ENCODE data around the gene BSND.

BSND gene

DNA sequence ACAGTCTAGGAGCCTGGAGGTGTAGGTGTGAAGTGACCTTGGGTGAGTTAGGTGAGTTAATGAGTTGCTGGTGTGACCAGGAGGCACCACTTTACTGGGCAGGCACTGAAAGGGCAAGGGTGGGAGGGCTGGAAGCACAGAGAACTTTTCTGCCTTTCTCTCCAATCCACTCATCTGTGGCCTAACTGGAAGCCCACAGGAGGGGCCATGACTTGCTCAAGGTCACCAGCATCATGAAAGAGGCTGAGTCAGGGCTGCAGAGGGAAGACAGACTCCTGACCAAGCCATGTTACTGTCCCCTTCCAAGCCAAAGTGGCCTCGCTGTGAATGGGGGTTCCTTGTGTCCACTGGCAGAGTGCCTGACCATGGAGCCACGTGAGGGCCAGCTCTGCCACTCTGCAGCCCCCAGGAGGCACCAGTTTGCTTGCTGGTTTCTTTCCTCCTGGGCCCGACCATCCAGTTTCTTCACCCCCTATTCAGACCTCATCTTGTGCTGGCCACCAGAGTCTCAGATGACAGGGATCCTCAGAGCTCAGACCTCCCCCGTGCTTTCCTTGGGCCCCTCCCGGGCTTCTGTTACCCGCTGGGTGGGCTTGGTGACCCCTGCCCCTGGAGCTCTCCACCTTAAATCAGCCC is 4.3 kb upstream of the BSND start:
- DNase-seq, result no peak

DNA sequence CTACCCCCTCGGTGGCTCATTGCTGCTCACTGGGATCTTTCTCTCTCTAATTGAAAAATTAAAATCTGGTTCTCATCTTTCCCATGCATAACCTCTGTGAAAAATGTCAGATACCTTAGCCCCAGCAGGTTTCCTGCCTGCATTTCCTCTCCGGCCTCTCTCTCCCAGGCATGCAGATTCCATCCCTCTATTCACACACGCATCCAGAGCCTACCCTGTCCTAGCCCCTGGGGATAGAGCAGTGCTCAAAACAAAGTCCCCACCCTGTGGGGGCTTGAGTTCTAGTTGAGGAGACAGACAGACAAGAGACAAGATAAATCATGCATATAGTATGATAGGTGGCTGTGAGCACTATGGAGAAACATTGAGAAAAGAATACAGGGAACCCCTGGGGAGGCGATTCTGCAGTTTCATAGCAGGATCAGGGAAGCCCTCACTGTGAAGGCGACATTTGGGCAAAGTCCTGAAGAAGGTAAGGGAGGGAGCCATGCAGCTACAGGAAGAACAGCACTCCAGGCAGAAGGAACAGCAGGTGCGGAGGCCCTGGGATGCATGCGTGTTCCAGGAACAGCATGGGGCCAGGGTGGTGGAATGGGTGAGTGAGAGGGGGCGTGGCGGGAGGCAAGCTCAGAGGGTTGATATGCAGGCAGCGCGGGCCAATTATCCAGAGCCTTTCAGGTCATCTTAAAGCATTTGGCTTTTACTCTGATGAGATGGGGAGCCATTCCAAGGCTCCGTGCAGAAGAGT is 3.5 kb upstream of the BSND start:
- DNase-seq, result no peak

DNA sequence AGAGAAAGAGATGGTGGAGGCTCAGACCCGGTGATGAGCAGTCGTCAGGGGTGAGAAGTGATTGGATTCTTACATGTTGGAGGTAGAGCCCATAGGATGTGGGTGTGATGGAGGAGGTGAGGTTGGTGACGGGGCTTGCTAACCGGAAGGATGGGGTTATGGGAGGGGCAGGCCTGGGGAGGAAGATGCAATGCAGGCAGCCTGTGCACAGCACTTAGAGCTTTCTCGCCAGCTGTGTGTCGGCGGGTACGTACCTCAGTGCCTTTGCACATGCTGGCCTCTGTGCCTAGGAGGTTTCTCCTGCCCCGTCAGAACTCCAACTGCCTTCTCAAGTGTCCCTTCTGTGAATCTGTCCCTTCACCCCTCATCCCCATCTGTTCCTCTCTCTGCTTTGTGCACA is 2.9 kb upstream of the BSND start:
- no peak for DNase-seq

DNA sequence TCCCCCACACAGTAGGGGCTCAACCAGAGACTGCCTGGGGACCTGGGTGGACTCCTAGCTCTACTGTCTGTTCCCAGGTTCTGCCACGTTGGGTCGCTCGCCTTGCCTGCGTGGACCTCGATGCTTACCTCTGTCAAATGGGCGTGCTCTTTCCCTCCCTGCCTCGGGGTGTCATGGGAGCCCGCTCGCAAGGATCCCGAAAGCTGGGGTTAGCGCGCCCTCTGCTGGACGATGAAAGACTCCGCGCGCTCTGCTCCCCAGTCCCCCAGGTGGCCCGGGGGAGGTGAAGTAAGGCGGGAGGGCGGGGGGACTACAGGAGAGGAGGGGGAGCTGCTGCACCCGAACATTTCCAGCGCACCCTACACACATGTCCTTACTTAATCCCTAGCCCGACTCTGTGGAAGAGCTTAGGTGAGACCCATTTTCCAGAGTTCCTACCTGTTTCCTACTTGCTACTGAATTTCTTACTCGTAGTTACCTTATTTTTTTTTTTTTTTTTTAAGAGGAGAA is 2.3 kb upstream of the BSND start:
- DNase-seq, result peak; percentile 27 to 62 (median 46)

DNA sequence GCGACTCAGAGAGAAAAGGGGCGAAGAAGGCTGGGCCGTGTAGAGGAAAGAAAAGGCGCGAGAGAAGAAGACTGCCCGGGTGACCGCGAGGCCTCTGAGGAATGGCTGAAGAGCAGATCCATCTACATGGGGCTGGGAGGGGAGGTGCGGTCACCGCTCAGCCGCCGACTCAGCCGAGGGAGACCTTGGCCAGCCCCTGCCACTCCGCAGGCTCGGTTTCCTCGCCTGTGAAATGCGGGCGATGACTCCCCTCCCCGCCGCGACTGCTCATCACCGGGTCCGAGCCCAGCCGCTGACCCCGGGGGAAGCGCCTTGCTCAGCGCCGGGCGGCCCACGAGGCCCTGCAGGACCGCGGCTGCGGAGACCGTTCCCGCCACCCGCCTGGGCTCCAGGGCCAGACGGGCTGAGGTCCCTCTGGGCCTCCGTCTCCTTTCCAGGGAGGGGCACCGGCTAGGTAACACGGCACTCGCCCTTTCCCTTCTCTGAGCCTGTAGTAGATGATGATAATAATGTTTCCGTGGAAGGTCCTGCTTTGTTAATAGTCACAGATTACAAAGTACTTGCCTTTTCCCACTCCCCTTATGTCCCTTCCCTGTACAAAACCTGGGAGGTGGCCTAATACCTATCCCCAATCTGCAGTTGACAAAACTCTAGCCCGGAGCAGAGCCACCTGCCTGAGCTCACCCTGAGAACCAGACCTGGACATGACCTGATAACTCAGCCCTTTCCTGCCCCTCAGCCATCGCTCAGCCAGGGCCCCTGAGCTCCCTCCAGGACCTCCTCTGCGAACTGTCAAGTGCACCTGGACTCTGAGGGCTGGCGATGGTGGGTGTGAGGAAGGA is 1.6 kb upstream of the BSND start:
- no peak for DNase-seq

DNA sequence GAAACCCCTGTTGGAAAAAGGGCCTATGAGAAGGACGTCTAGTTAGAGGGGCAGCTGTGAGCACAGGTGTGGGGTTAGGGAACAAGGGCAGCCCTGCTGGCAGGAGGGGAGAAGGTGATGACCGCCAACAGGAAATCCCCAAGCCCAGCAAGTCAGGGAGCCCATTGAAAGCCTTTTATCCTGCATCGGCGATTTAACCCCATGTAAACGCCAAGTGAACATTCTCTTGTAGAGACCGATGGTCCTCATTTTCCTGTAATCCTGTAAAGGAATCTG is 1.1 kb upstream of the BSND start:
- DNase-seq, result no peak

DNA sequence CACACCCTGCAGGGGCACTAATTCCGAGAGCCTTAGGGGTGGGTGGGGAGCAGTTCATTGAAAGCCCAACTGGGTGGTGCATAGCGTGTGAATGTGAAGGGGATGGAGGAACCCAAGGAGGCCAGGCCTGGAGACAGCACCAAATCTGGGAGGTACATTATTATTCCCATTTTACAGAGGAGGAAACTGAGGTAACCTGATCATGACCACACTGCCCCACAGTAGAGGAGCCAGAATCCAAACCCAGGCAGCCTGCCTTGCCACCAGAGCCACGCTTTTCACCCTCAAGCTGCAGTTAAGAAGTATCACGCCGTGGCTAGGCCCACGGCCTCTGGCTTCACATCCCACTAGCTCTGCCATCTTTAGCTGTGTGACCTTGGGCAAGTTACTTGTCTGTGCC is 633 bp upstream of the BSND start:
- no peak for DNase-seq

DNA sequence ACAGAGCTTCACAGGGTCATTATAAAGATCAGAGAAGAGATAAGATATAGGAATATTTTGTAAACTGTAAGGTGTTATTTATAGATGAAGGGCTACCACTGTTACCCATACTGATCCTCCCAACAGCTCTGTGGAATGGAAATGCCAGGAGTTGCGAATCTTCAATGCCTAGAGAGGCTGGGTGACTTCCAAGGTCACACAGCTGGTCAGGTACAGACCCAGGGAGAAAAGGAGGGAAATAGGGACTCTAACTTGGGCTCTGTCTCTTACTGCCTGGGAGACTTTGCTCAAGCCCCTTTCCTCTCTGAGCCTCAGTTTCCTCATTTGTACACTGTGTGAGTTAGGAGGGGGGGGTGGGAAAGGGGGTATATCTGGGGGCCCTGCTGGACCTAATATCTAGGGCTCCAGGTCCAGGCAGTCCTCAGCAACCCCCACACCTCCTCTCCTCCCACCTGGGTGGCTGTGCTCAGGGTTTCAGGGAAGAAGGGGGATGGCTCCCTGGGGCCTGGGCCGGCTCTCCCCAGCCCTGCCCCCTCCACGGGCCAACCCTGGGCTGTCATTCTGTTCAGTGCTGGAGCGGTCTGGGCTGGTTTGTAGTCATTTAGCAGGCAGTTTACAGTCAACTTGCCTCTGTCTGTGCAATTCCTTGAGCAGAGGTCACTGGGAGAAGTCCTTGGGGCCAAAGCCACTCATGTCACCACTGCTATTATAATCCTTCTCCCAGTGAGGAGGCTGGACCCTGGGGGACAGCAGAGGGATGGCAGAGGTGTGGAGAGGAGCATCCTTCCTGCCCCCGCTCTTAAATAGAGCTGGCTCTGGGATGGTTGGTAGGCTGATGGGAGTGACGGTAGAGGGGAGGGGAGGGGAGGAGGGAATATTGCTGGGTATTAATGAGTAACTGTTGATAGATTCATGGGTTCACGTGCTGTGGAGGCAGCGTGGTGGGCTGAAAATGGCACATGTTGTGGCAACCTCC is 1.7 kb downstream of the BSND start:
- DNase-seq, result no peak

DNA sequence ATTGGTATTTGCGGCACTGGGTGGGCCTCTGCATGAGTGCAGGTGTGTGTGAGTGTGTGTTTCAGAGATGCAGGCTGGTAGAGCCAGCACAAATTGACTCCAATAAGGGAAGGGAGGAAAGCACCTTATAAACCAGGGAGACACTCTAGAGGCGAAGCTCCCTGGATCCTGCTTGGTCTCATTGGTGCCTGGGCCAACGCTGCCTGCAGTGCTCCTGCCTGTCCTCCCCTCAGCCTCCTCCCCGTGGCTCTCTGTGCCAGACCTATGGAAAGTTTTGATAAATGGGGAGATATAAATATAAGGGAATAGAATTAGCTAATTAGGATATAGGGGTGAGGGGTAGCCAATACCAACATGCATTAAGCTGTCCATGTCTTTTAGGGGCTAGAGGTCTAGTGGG is 2.6 kb downstream of the BSND start:
- no peak for DNase-seq

DNA sequence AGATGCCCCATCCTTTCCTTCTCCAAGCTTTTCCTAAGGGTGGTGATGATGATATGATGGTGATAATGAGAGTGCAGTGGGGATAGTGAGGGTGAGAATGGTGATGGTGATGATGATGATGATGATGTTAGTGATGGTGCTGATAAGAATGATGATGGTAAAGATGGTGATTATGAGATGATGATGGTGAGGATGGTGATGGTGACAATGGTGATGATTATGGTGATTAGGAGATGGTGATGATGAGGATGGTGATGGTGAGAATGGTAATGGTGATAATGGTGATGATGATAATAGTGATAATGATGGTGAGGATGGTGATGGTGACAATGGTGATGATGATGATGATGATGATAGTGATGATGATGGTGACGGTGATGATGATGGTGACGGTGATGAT is 4.0 kb downstream of the BSND start:
- no peak for DNase-seq

DNA sequence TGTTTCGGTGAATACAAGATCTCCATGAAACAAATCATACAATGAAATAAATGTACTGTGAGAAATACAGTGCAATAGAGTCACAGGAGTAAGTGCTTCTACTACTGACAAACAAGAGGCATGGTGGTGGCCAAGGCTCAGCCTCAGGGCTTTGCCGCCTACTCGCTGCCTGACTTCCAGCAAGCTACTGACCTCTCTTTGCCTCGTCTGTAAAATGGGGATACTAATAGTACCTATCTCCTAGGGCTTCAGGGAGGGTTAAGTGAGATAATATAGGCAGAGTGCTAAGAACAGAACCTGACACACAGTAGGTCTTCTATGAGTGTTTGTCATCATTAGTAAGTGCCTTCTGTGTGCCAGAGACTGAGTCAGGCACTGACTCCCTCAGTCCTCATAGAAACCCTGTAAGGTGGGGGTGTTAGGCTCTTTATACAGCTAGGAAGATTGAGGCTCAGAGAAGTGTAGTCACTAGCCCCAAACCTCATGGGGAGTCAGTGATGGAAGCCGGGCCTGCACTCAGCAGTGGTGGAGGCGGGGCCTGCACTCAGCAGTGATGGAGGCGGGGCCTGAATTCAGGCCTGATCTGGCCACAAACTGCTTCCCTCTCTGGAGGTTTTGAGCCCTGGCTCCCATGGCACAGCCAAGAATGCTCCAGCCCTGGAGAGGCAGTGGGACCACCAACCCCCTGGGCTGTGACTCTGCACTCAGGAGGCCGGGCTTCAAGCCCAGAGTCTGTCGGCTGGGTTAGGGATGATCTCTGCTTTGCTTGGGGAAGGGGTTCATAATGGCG is 6.8 kb downstream of the BSND start:
- DNase-seq, result no peak

DNA sequence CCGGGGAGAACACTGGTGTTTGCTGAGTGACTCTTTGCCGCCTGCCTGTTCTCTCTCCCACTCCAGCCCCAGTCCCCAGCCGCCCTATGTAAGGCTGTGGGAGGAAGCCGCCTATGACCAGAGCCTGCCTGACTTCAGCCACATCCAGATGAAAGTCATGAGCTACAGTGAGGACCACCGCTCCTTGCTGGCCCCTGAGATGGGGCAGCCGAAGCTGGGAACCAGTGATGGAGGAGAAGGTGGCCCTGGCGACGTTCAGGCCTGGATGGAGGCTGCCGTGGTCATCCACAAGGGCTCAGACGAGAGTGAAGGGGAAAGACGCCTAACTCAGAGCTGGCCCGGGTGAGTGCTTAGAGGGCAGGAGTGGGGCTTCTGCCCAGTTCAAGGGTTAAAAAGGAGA is 8.2 kb downstream of the BSND start:
- no peak for DNase-seq

DNA sequence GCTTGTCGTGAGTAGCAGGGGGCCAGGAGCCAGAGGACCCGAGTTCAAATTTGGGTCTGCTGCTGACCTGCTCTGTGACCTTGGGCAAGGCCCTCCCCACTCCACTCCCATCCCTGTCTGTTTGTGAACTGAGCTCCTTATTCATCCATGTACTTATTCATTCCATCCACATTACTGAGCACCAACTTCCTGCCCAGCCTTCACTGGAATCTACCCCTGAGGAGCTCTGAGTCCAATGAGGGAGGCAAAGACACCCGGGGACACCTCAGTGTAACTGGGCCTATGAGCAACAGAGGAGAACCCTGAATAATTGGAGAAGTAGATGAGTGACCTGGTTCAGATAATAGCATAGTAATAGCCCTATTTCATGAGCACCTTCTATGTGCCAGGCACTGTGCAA is 8.9 kb downstream of the BSND start:
- no peak for DNase-seq

DNA sequence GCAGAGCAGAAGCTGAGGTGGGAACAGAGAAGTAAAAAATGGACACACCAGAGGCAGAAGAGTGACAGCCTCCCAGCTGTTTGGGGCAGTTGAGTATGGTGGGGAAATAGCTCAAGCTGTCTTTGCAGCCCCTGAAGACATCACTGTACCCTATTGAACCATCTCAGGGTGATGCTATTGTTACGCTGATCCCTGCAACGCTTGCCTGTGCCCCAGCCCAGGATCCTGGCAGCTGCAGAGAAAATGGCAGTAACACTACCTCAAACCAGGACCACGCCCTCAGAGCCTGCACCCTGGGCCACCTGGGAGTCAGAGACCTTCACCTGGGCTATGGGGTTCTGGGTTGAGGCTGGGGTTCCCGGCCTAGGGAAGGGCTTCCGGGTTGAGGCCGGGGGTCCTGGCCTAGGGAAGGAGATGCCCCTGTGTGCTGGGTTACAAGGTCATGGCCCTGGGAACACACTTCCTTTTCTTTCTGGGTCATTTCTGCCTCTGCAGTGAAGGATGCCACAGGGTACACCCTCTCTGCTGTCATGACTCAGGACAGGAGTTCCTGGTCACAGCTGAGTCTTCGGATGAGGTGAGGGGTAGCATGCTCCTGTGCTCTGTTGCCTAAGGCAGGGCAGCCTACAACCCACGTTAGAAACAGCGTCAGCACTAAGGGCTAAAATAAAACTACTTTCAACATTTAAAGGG is 11.6 kb downstream of the BSND start:
- no peak for DNase-seq

DNA sequence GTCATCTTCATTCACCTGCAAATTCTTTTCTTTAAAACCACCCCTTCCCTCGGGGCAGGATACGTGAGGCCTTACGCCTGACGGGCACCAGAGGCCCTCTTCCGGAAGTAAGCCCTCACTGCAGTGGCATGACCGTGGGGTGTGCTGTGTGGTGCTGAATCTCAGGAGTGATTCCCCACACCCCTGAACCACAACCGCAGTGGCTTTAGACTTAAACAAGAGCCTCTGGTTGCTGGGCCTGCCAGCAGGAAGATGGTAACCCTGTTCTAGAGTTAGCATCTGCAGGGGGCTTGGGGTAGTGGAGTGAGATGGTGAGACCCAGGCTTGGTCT is 12.1 kb downstream of the BSND start:
- no peak for DNase-seq

DNA sequence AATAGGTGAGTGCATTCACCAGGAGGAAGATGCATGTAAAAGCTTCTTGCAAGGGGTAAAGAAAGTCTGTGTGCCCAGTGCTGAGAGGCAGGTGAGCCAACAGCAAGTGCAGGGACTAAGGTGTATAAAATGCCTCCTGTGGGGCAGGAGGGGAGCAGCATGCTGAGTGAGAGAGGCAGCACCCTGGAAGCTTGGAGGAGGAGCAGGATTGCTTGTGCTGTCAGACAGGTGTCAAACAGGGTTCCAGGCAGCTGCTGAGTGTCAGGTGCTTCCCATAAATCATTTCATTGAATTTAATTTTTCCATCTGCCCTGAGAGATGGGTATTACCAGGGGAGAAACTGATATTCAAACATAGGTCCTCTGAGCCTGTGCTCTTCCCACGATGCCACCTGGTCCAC is 13.9 kb downstream of the BSND start:
- DNase-seq, result no peak

DNA sequence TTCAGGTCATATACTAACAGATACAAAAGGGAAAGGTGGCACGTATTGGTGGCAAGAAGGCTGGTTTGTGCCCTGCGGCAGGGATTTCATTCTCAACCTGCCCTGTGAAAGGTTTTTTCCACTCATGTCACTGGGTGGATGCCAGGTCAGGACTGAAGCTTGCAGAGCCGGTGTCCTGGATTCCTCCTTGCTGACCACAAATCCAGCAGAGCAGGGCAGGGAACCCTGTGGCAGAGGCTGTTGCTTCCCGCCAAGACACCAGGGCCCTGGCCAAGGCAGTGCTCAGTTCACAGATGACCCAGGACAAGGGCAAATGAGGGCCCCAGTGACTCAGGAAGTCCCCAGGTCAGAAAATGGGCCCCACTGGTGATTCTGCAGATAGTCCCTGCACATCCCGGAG is 16.4 kb downstream of the BSND start:
- no peak for DNase-seq

DNA sequence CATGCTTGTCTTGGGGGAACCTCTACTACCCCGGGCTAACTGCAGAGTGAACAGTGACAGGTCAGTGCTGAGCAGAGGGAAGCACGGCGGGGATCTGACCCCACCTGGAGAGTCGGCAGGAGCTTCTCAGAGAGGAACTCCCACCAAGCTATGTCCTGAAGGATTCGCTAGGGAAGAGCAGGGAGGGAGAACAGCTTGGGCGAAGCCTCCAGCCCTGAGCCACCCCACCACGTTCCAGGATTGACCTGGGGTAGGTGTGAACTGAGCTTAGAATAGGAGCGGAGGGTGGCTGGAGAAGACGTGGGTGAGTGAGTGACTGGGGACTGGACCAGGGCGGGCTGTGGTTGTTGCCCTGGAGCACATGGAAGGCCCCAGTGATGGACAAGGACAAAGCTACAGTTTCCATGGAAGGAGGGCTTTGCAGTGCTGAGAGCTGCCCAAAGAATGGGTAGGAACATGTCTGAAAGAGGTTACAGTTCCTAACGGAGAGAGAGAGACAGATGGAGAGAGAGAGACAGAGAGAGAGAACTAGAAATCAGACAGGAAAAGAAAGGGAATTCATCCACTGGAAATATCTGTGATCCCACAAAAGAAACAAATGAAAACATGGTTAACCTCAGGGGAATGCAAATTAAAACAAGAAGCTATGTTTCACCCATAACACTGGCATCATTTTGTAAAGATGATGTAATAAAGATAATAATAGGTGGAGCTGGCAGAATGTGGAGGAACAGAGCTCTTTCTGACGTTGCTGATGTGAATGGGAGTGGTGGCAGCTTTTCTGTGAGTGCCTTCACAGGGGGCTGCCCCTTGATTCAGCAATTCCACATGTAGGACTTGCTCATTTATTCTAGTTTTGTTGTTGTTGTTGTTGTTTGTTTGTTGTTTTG is 17.2 kb downstream of the BSND start:
- DNase-seq, result no peak

DNA sequence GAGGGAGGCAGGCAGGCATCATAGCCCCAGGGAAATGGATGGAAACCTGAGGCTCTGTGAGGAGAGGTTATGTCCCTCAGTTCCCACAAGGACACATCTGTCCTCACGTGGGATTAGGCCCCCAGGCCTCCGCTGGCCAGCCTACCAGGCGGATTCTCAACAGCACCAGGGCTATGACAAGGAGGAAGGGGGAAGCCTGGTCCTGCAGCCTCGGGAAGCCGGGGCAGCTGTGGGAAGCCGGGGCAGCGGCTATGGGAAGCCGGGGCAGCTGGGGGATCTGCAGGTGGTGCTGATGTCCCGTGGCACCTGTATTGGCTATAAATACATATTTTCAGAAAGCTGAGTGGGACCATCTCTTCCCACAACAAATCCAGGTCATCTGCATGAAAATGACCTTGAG is 19.7 kb downstream of the BSND start:
- DNase-seq, result no peak

DNA sequence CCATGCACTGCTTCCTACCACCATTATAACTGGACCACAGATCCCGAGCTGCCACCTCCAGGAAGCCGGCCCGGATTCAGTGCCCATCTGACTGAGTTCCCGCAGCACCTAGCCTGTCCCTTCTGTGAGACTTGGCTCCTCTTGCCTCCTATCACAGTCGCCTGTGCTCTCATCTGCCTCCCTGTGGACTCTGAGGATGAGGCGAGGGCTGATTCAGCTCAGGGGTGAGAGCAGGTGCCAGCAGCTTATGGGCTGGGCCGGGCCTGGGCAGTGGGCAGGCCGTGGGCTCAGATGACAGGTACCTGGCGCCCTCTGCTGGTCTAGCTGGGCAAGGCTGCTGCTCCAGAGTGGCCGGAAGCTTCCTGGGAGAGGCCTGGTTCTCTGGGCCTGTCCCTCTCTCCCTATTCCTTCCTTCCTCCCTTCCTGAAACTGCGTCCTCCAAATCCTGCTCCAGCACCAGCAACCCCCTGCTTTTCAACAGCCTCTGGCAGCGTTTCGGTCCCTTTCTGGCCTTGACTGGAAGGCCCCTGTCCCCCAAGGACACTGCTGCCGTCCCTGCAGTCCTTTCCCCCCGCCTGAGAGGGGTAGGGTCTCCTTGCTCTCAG is 23.3 kb downstream of the BSND start:
- peak; percentile 27 to 51 (median 34) for DNase-seq
